Fibroblast of mammary gland (primary cell): Measurements from ENCODE around the gene HPRT1.

Experiments used
- DNase-seq: peaks from one replicate; pipeline ENCODE4 v3.0.0-alpha.2; 2010; ENCODE audit warnings: low read depth
- H3K4me3 ChIP-seq: 2 replicates; pipeline ENCODE4 v1.5.1; 2011; ENCODE audit warnings: low read depth, mild to moderate bottlenecking, low read length, moderate library complexity; ENCODE audit not compliant: control insufficient read depth
- TF ChIP-seq, protein P1 (sequence below): conservative IDR thresholded peaks from 2 replicates; pipeline ENCODE4 v1.5.1; 2011; ENCODE audit warnings: low read depth, low read length, inconsistent platforms; ENCODE audit not compliant: control insufficient read depth, insufficient read depth

HPRT1 gene

GRCh38 chrX:134533952-134534351, 74.0 kb downstream of the HPRT1 start:
- no peak overlapping the region for H3K4me3 ChIP-seq
- DNase-seq = no peak
- TF ChIP-seq, protein P1, sequence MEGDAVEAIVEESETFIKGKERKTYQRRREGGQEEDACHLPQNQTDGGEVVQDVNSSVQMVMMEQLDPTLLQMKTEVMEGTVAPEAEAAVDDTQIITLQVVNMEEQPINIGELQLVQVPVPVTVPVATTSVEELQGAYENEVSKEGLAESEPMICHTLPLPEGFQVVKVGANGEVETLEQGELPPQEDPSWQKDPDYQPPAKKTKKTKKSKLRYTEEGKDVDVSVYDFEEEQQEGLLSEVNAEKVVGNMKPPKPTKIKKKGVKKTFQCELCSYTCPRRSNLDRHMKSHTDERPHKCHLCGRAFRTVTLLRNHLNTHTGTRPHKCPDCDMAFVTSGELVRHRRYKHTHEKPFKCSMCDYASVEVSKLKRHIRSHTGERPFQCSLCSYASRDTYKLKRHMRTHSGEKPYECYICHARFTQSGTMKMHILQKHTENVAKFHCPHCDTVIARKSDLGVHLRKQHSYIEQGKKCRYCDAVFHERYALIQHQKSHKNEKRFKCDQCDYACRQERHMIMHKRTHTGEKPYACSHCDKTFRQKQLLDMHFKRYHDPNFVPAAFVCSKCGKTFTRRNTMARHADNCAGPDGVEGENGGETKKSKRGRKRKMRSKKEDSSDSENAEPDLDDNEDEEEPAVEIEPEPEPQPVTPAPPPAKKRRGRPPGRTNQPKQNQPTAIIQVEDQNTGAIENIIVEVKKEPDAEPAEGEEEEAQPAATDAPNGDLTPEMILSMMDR = no peak

DNA sequence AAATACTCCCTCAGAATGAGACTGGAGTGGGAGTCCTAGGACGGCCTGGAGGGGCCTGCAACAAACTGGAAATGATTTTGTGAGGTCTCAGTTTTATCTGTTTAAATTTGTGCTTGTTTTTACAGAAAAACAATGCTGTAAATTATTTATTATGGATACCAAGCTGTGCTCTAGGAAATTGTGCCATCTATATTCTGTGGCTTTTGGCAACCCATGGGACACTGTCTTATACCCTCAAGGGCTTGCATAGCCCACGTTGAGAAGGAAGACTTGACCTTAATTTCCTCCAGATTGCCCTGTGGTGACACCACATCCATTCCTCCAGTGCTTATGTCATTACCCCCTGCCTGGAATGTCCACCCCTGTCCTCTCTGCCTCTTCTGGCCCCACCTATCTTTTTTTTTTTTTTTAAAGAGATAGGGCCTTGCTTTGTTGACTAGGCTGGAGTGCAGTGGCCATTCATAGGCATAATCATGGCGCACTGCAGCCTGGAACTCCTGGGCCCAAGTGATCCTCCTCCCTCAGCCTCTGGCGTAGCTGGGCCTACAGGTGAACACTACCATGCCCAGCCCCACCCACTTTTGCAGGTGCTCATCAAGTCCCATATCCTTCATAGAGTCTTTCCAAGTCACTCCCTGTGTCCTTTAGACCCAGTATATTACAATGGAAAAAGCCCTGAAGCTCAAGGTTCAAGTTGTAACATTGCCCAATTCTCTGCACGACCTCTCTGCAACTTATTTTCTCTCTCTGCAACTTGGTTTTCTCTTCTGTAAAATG, 77.4 kb downstream of the HPRT1 start:
- DNase-seq = peak; percentile 86
- TF ChIP-seq, protein P1 = no peak
- no peak overlapping the region for H3K4me3 ChIP-seq

GRCh38 chrX:134538316-134538715, 78.4 kb downstream of the HPRT1 start:
- TF ChIP-seq, protein P1 = no peak
- DNase-seq = no peak
- H3K4me3 ChIP-seq = no peak overlapping the region

DNA sequence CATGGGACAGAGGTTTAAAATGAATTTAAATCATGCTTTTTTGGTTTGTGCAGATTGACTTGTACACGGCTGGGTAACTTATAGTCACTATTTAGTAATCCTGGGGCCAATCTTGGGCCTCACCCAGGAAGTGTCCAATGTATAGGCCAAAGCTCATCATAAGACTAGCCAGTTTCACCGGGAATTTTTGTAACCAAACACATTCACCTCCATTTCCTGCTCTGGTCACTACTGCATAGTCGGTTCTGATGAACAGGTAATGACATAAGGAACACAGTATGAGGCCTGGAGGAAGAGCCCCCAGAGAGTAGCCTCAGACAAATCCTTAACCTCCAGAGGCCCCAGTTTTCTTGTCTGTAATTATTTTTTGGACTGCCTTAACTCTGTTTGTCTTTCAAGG, 81.9 kb downstream of the HPRT1 start:
- no peak for DNase-seq
- TF ChIP-seq, protein P1 = no peak
- no peak overlapping the region for H3K4me3 ChIP-seq

- no peak overlapping the region for H3K4me3 ChIP-seq
- DNase-seq = peak; percentile 84
- TF ChIP-seq, protein P1 = no peak
Observed at GRCh38 chrX:134542485-134542884, 82.5 kb downstream of the HPRT1 start.

GRCh38 chrX:134543288-134543687, 83.3 kb downstream of the HPRT1 start:
- TF ChIP-seq, protein P1 = no peak
- no peak overlapping the region for H3K4me3 ChIP-seq
- DNase-seq = peak; percentile 66
